GM12892 (cell line): ENCODE results near the gene GLCCI1.

Experiments
- POLR2A ChIP-seq: IDR thresholded peaks from 2 replicates; pipeline ENCODE4 v1.6.1; 2011; ENCODE audit warnings: low read depth, low read length, control low read depth
- POLR2AphosphoS5 ChIP-seq: IDR thresholded peaks from 2 replicates; pipeline ENCODE4 v1.6.1; 2011; ENCODE audit warnings: low read depth, low read length, control low read depth

GRCh38 chr7:8058852-8059251 is 90.3 kb downstream of the GLCCI1 start:
- TF ChIP-seq POLR2A, result no peak
- no peak for TF ChIP-seq POLR2AphosphoS5
